Measurements from ENCODE around the gene UBE3B.

Gene UBE3B

GRCh38 chr12:109448272-109448671, 29.2 kb upstream of the UBE3B start:
- H3K27ac ChIP-seq: no peak overlapping the region
- DNase-seq (ENCODE audit: low read depth, low spot score): no peak

GRCh38 chr12:109448707-109449390, 28.6 kb upstream of the UBE3B start:
- H3K27ac ChIP-seq: no peak overlapping the region
- no peak for DNase-seq (ENCODE audit: low read depth, low spot score)

- no peak for DNase-seq (ENCODE audit: low read depth, low spot score)
- H3K27ac ChIP-seq: no peak overlapping the region
Measured at GRCh38 chr12:109449845-109450532, 27.4 kb upstream of the UBE3B start.

GRCh38 chr12:109450980-109451379, 26.5 kb upstream of the UBE3B start:
- no peak overlapping the region for H3K27ac ChIP-seq
- no peak for DNase-seq (ENCODE audit: low read depth, low spot score)

GRCh38 chr12:109451400-109451799, 26.0 kb upstream of the UBE3B start:
- H3K27ac ChIP-seq: no peak overlapping the region
- no peak for DNase-seq (ENCODE audit: low read depth, low spot score)

- H3K27ac ChIP-seq: no peak overlapping the region
- DNase-seq (ENCODE audit: low read depth, low spot score): no peak
Measured at GRCh38 chr12:109452489-109452888, 24.9 kb upstream of the UBE3B start.

- DNase-seq (ENCODE audit: low read depth, low spot score): no peak
- H3K27ac ChIP-seq: no peak overlapping the region
Measured at GRCh38 chr12:109455706-109456105, 21.7 kb upstream of the UBE3B start.

GRCh38 chr12:109458086-109458485, 19.3 kb upstream of the UBE3B start:
- no peak overlapping the region for H3K27ac ChIP-seq

GRCh38 chr12:109458771-109459208, 18.6 kb upstream of the UBE3B start:
- DNase-seq (ENCODE audit: low read depth, low spot score): no peak
- H3K27ac ChIP-seq: no peak overlapping the region

More at GRCh38 chr12:109458086-109458485, 19.3 kb upstream of the UBE3B start:
- no peak for DNase-seq (ENCODE audit: low read depth, low spot score)

GRCh38 chr12:109459247-109459646, 18.2 kb upstream of the UBE3B start:
- no peak for DNase-seq (ENCODE audit: low read depth, low spot score)
- no peak overlapping the region for H3K27ac ChIP-seq

GRCh38 chr12:109460538-109460937, 16.9 kb upstream of the UBE3B start:
- no peak for DNase-seq (ENCODE audit: low read depth, low spot score)
- peak overlapping the region; percentile 88 for H3K27ac ChIP-seq

GRCh38 chr12:109461049-109461845, 16.2 kb upstream of the UBE3B start:
- peak overlapping the region; percentile 88 for H3K27ac ChIP-seq
- no peak for DNase-seq (ENCODE audit: low read depth, low spot score)

GRCh38 chr12:109461846-109462756, 15.3 kb upstream of the UBE3B start:
- peak; percentile 43 for DNase-seq (ENCODE audit: low read depth, low spot score)
- H3K27ac ChIP-seq: peak overlapping the region; percentile 88

GRCh38 chr12:109462868-109463692, 14.4 kb upstream of the UBE3B start:
- H3K27ac ChIP-seq: peak overlapping the region; percentile 88
- no peak for DNase-seq (ENCODE audit: low read depth, low spot score)

GRCh38 chr12:109463756-109464155, 13.7 kb upstream of the UBE3B start:
- DNase-seq (ENCODE audit: low read depth, low spot score): no peak
- H3K27ac ChIP-seq: peak overlapping the region; percentile 88

GRCh38 chr12:109464642-109465351, 12.6 kb upstream of the UBE3B start:
- H3K27ac ChIP-seq: peak overlapping the region; percentile 88
- no peak for DNase-seq (ENCODE audit: low read depth, low spot score)

- H3K27ac ChIP-seq: no peak overlapping the region
- DNase-seq (ENCODE audit: low read depth, low spot score): no peak
Measured at GRCh38 chr12:109466305-109466704, 11.1 kb upstream of the UBE3B start.

- no peak for DNase-seq (ENCODE audit: low read depth, low spot score)
Measured at GRCh38 chr12:109466821-109467220, 10.6 kb upstream of the UBE3B start.

More at GRCh38 chr12:109466821-109467220, 10.6 kb upstream of the UBE3B start:
- H3K27ac ChIP-seq: no peak overlapping the region
